Activated T-helper 9 cell treated with anti-CD3 and anti-CD28 coated beads, Interleukin-2, amount 50 U/mL, for 16 hours (primary cell): Measurements from ENCODE around the gene DCDC2B.
A peak's percentile ranks its signal among the peaks of the same experiment; 100 is the strongest.

Experiments
- DNase-seq: peaks from one replicate; pipeline ENCODE4 v3.0.0-alpha.2; 2020; ENCODE audit warnings: low read depth

The DCDC2B gene

GRCh38 chr1:32195972-32196823 lies 12.7 kb upstream of the DCDC2B start:
- no peak for DNase-seq

GRCh38 chr1:32197074-32197473 lies 11.8 kb upstream of the DCDC2B start:
- DNase-seq, result no peak

GRCh38 chr1:32197837-32198236 lies 11.1 kb upstream of the DCDC2B start:
- no peak for DNase-seq

- no peak for DNase-seq
These were observed 10.4 kb upstream of the DCDC2B start for GRCh38 chr1:32198237-32199042.

GRCh38 chr1:32199043-32199716 lies 9.7 kb upstream of the DCDC2B start:
- no peak for DNase-seq

- no peak for DNase-seq
These were observed 9.2 kb upstream of the DCDC2B start for GRCh38 chr1:32199717-32200072.

GRCh38 chr1:32200226-32201010 lies 8.5 kb upstream of the DCDC2B start, which contains the start of gene CCDC28B:
Gene CCDC28B (plus strand): TSS chr1:32200595. CDS start chr1:32201936, 1,341 bp downstream.
- peak; percentile 30 for DNase-seq

GRCh38 chr1:32201011-32201855 lies 7.7 kb upstream of the DCDC2B start:
- peak; percentile 59 for DNase-seq

- no peak for DNase-seq
These were observed 3.9 kb upstream of the DCDC2B start for GRCh38 chr1:32204943-32205361.

GRCh38 chr1:32205401-32206370 lies 3.2 kb upstream of the DCDC2B start, which contains the start of gene IQCC:
Gene IQCC (plus strand): TSS chr1:32205671. CDS start chr1:32205682, 11 bp downstream.
- peak; percentile 77 for DNase-seq

GRCh38 chr1:32208469-32208868 lies 420 bp upstream of the DCDC2B start:
- no peak for DNase-seq

GRCh38 chr1:32215629-32216480 lies 7.0 kb downstream of the DCDC2B start:
- DNase-seq, result peak; percentile 42

GRCh38 chr1:32216566-32216965 lies 7.7 kb downstream of the DCDC2B start:
- no peak for DNase-seq

GRCh38 chr1:32219022-32219421 lies 10.1 kb downstream of the DCDC2B start:
- DNase-seq, result no peak

GRCh38 chr1:32220746-32221580 lies 12.1 kb downstream of the DCDC2B start:
- DNase-seq, result no peak

GRCh38 chr1:32221581-32221979 lies 12.7 kb downstream of the DCDC2B start:
- no peak for DNase-seq

GRCh38 chr1:32221980-32222755 lies 13.3 kb downstream of the DCDC2B start, which contains the start of the genes EIF3I and TMEM234:
Gene EIF3I (plus strand): TSS chr1:32222407. CDS start chr1:32222442, 35 bp downstream.
Gene TMEM234 (minus strand): TSS chr1:32222353. CDS start chr1:32222322, 31 bp downstream.
- peak; percentile 87 for DNase-seq
